Heart left ventricle (tissue), 13 donors: ENCODE results near the gene KLHL15.

Experiments used
- CTCF ChIP-seq, 12 donors: fragments of 200-600 bp; sonication (generic) in 4 of 12; IDR thresholded peaks; one replicate each; pipeline versions ENCODE4 v1.5.0 to v1.8.0; 2018 to 2022; ENCODE audit warnings: antibody characterized with exemption in 12 of 12, mild to moderate bottlenecking in 5 of 12
- POLR2A ChIP-seq, 2 donors: fragments of 450-650 bp; IDR thresholded peaks; one replicate each; pipeline ENCODE4 v1.6.1; 2017; ENCODE audit warnings: antibody characterized with exemption in 2 of 2, mild to moderate bottlenecking in 2 of 2, moderate library complexity in 2 of 2
- donor health status: ischemic (EF 13 %, LVEDD 7.1; RV severe dilation, severe dysfunction).
- donor health status: DM: no; HTN: yes; CAD: no.
- donor health status: DM: no; HTN: no; CAD: no.
- donor health status: ischemic (EF 25% LVEDD 6.9; RV normal size, moderate dysfunction).
- donor health status: ischemic (EF 25% LVEDD 5.7; RV mildly dilated, moderate dysfunction).
- donor health status: ischemic (EF 35%, LVEDD 5.7; RV mildly dilated, moderate dysfunction).
- donor health status: nonischemic (EF 11% LVEDD 7.7; RV severe dilation, severe dysfunction).
- donor health status: DM: yes; HTN: yes; CAD: no.
- donor health status: PGD.
- donor health status: ischemic (EF 29% LVEDD 5.4; RV normal size, mild dysfunction).
- donor health status: nonischemic (EF 23%, LVEDD 6.1; RV moderate dilation, normal function).

DNA sequence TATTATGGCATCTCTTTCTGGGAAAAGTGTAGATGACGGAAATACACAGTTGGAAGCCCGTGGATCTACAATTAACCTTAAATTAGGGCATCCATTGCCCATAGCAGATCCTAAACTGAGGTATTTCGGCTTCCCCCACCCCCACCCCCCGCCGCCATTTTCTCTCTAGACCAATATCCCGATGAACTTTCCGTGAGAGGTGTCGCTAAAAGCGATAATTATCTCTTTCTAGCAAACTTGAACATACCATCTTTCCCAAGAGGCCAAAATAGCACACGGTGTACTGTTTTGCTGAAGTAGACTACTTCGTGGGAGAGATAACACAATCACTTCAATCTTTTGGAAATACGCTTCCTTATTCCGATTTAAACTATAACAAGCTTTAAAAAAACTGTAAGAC is 554 bp downstream of the KLHL15 start:
- TF ChIP-seq CTCF (IDR thresholded peaks at IDR 0.05) = no peak
- no peak for TF ChIP-seq POLR2A (IDR thresholded peaks at IDR 0.05)
